Sigmoid colon (tissue), 7 donors: ENCODE measurements around the gene CLCN7. TPM values are rescaled to one million over a fixed set of nuclear protein-coding genes. Genes with fewer than 3 reads are reported as not detected.

Experiments used
- DNase-seq: peaks from one replicate; pipeline ENCODE4 v3.0.0-alpha.2; 2019
- H3K27ac ChIP-seq, 4 donors: fragments of 200-600 bp; sonication (generic); one replicate each; pipeline ENCODE4 v1.5.1; 2016 to 2019; ENCODE audit warnings: mild to moderate bottlenecking in 1 of 4
- H3K27me3 ChIP-seq, 3 donors: fragments of 200-600 bp; sonication (generic); one replicate each; pipeline ENCODE4 v1.5.1; 2019; ENCODE audit warnings: mild to moderate bottlenecking in 1 of 3
- H3K36me3 ChIP-seq, 4 donors: fragments of 200-600 bp; sonication (generic); one replicate each; pipeline ENCODE4 v1.5.1; 2016 to 2019
- H3K4me1 ChIP-seq, 4 donors: fragments of 200-600 bp; sonication (generic); one replicate each; pipeline ENCODE4 v1.5.1; 2017 to 2019
- H3K4me3 ChIP-seq, 4 donors: fragments of 200-600 bp; sonication (generic); one replicate each; pipeline ENCODE4 v1.5.1; 2017 to 2019; ENCODE audit warnings: mild to moderate bottlenecking in 2 of 4, moderate library complexity in 1 of 4
- H3K9me3 ChIP-seq, 4 donors: fragments of 200-600 bp in 3 of 4; sonication (generic) in 3 of 4; one replicate each; pipeline versions ENCODE4 v1.5.1 to v1.6.1; 2013 to 2019
- CTCF ChIP-seq, 4 experiments: fragments of 450-650 bp in 3 of 4; fragments of 200-600 bp in 1 of 4; IDR thresholded peaks; one replicate each; pipeline ENCODE4 v1.5.1; 2016 to 2019; ENCODE audit warnings: antibody characterized with exemption in 4 of 4, mild to moderate bottlenecking in 3 of 4, moderate library complexity in 2 of 4
- EP300 ChIP-seq, 4 donors: sonication (generic); formaldehyde crosslinking; IDR thresholded peaks; one replicate each; pipeline ENCODE4 v1.6.1; 2017; ENCODE audit warnings: antibody characterized with exemption in 4 of 4
- POLR2A ChIP-seq, 2 donors: fragments of 450-650 bp; IDR thresholded peaks; one replicate each; pipeline ENCODE4 v1.6.1; 2016; ENCODE audit warnings: antibody characterized with exemption in 2 of 2, mild to moderate bottlenecking in 2 of 2, moderate library complexity in 2 of 2
- POLR2AphosphoS5 ChIP-seq, 4 donors: sonication (generic); formaldehyde crosslinking; IDR thresholded peaks; one replicate each; pipeline ENCODE4 v1.6.1; 2017; ENCODE audit warnings: antibody characterized with exemption in 4 of 4
- WGBS, 2 donors: extraction: QIAGEN DNeasy Blood & Tissue Kit; methylation state at CpG; one replicate each; pipeline ENCODE4 v1.1.7; 2013; 5-methylcytosine and 5-hydroxymethylcytosine counted together
- intact Hi-C: fragments of 100-400 bp; cut with DNase I; formaldehyde crosslinking; loops from one replicate; pipeline ENCODE4 v1.15.1; 2023
- polyA plus RNA-seq, 3 donors: library from polyadenylated mRNA; stranded (reverse); fragments of 200-250 nt; gene quantifications; one replicate each; pipeline ENCODE4 v1.2.3, GENCODE V29; 2013
- total RNA-seq, 4 donors: library from RNA; depleted of rRNA; stranded (reverse); fragments of >200 nt; gene quantifications; one replicate each; pipeline ENCODE4 v1.1.0, GENCODE V29; 2016
- donor health status: healthy with polysubstance abuse.
- donor health status: Bipolar disorder and iron deficiency.
- donor health status: healthy.

CLCN7 gene
- total and polyA plus RNA-seq, 7 donors, result 4.2 to 78.7 (median 38.7) TPM

DNA sequence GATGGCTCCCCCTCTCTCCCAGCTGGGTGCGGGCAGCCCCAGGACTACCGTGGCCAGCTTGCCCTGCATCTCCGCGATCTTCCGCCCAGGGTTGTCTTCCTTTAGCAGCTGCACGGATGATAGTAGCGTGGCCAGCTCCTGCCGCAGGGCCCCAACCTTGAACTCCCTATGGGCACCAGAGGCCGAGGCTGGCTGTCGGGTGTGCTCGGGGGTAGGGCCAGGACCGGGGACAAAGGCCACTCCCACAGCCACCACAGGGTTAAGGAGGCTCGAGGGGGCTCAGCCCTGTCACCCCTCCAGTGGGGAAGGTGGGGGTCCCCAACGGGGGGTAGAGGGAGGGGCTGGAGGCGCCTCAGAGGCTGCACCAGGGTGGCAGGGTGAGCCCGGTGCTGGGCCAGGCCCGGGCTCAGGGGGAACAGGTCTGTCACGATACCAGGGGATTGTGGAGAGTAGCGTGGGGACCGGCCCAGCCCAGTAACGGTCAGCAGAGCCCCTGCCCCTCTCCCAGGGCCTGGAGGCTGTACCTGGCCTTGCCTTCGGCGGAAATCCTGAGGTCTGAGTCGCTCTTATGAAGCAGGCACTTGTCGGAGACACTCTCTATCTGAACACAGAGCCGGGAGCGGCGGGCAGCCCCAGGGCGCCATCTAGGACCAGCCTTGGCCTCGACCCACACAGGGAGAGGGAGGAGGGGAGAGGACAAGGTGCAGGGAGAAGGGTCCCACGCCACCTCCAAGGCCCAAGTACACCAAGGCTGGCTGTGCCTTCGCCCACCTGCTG is 38.7 kb downstream of the CLCN7 start:
- Histone ChIP-seq H3K27ac (no peak overlapping the region), H3K4me3 (no peak overlapping the region), H3K27me3 (no peaks in the 10 kb centered on the region), H3K9me3 (no peaks in the 10 kb centered on the region), H3K4me1 (no peaks in the 10 kb centered on the region), H3K36me3 (no peaks in the 10 kb centered on the region)
- intact Hi-C loops, result no loop called here
- 87 to 89% methylated on average over 32 of the region's 32 CpGs for WGBS, 2 donors
- no peak for DNase-seq
- TF ChIP-seq CTCF (IDR thresholded peaks at IDR 0.05), result no peak
- no peak for TF ChIP-seq EP300 (IDR thresholded peaks at IDR 0.05)
- TF ChIP-seq POLR2A (IDR thresholded peaks at IDR 0.05), result no peak
- TF ChIP-seq POLR2AphosphoS5 (IDR thresholded peaks at IDR 0.05), result no peak

GRCh38 chr16:1434644-1435592 is 39.9 kb downstream of the CLCN7 start:
- no peaks in the 10 kb centered on the region for H3K27me3 ChIP-seq
- intact Hi-C loops, result no loop called here
- H3K4me3 ChIP-seq, result no peak overlapping the region
- no peaks in the 10 kb centered on the region for H3K36me3 ChIP-seq
- no peak for DNase-seq
- H3K27ac ChIP-seq, result no peak overlapping the region
- TF ChIP-seq POLR2AphosphoS5 (IDR thresholded peaks at IDR 0.05) (no peak), POLR2A (IDR thresholded peaks at IDR 0.05) (no peak), CTCF (IDR thresholded peaks at IDR 0.05) (no peak), EP300 (IDR thresholded peaks at IDR 0.05) (no peak)
- H3K9me3 ChIP-seq, result no peaks in the 10 kb centered on the region
- WGBS, 2 donors, result 93 to 94% methylated on average over 40 of the region's 40 CpGs
- no peaks in the 10 kb centered on the region for H3K4me1 ChIP-seq

DNA sequence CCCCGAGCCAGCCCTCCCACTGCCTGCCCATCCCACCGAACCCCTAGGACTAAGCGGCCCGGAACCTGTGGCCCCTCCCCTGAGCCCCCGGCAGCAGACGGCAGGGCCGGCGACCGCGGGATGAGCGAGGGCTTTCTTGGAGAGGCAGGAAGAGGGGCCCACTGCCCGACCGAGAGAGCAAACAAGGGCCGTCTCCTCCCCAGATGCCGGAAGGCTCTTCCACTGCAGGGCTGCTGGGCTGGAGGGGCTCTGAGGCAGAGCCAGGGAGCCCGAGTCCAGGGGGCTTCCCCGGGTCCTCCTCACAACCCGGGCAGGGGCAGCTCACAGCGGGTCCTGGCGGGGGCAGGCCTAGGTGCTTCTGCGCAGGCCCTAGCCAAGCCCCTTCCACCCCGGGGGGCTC is 41.1 kb downstream of the CLCN7 start:
- no peaks in the 10 kb centered on the region for H3K9me3 ChIP-seq
- WGBS, 2 donors, result 46 to 49% methylated on average over 22 of the region's 22 CpGs
- no peak for TF ChIP-seq CTCF (IDR thresholded peaks at IDR 0.05)
- no peak for TF ChIP-seq EP300 (IDR thresholded peaks at IDR 0.05)
- H3K27ac ChIP-seq, result no peak overlapping the region
- no peak overlapping the region for H3K4me3 ChIP-seq
- H3K27me3 ChIP-seq, result no peaks in the 10 kb centered on the region
- no peaks in the 10 kb centered on the region for H3K36me3 ChIP-seq
- intact Hi-C loops, result no loop called here
- DNase-seq, result no peak
- peaks cover 0 to 2% (median 0%) of the 10 kb centered on the region in 4 donors for H3K4me1 ChIP-seq

- no peak for DNase-seq
- no peaks in the 10 kb centered on the region for H3K27me3 ChIP-seq
- H3K4me1 ChIP-seq, result peaks cover 0 to 7% (median 0%) of the 10 kb centered on the region in 4 donors
- no peaks in the 10 kb centered on the region for H3K9me3 ChIP-seq
- intact Hi-C loops, result no loop called here
- no peak overlapping the region for H3K4me3 ChIP-seq
- TF ChIP-seq POLR2A (IDR thresholded peaks at IDR 0.05) (no peak), CTCF (IDR thresholded peaks at IDR 0.05) (no peak), POLR2AphosphoS5 (IDR thresholded peaks at IDR 0.05) (no peak), EP300 (IDR thresholded peaks at IDR 0.05) (no peak)
- H3K36me3 ChIP-seq, result no peaks in the 10 kb centered on the region
- WGBS, 2 donors, result 77 to 89% methylated on average over 14 of the region's 14 CpGs
- no peak overlapping the region for H3K27ac ChIP-seq
Measured at GRCh38 chr16:1433263-1433560, 41.6 kb downstream of the CLCN7 start.
